HG03520 (cell line): ENCODE results near the gene GORASP2.
"Not testable (repeated sequence)": the region's sequence is repeated elsewhere in the genome, so short reads cannot be mapped to it uniquely, and the experiment has no call there.

ENCODE experiments used
- ATAC-seq: cut with Tn5 transposase; IDR thresholded peaks from one replicate; pipeline ENCODE4 v1.9.1; 2021; ENCODE audit warnings: mild to moderate bottlenecking, moderate library complexity; ENCODE audit not compliant: unreplicated experiment

Gene GORASP2

DNA sequence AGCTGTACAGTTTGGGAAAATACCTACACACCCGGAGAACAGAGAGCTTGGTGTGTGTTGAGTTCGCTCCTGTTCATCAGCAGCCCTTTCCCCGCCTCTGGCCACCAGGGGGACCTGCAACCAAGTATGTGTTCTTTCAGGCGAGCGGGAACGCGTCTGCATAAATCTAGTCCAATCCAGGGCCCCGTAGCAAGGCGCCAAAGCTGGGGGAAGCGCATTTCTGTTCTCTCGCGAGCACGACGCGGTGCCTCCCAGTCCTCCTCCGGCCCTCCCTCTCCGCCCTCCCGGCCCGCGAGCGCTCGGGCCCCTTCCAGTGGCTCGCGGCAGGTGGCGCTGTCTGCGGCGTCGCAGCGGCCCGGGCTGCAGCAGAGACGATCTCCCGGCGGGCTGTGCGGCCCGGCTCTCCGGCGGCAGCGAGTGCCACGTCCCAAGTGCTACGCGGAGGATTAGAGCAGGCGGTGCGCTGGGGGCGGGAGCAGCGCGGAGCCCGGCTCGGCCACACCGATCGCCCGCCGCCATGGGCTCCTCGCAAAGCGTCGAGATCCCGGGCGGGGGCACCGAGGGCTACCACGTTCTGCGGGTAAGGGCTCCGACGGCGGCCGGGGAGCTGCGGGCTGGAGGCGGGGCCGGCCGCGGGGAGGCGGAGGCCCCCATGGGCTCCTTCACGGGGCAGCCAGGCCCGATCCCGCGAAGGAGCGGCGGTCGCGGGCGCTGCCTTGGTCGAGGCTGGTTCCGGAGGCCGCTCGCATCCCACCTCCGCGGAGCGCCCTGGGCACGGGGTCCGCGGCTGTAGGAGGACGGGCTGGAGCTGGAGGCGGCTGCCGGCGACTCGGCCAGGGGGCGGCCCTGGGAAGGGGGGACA is at the start of gene GORASP2:
Gene GORASP2, plus strand, starts transcription at position 430 of the 862 bp plus-strand sequence. Its CDS starts 88 bp downstream, at position 518.
- peak; percentile 92 for ATAC-seq

DNA sequence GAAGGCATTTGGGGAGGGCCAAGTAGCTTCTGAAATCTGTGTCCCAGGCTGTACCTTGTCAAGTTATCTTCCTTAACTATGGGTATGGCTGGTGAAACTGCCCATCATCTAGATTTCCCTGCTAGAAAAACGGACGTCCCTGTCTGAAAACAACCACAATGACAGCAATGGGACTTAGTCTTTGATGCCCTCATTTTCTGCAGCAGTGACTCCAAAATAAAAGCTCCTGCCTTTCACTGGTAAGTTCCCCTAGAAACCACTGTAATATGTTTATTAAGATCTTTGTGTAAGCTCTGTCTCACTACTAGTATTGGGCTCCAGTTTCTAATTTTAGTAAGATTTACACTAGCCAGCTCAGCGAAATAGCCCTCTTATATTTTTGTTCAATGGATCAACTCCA is 47.2 kb upstream of the GORASP2 start:
- no peak for ATAC-seq

DNA sequence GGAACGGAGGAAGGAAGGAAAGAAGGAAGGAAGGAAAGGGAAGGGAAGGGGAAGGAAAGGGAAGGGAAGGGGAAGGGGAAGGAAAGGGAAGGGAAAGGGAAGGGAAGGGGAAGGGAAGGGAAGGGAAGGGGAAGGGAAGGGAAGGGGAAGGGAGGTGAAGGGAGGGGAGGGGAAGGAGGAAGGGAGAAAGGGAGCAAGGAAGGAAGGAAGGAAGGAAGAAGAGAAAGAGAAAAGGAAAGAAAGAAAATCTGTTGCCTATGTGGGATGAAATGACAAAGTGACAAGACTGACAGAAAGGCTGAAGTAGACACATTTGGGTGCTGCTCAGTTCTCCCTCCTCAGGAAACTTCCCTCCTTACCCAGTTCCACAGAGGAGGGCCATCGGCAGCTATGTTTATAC is 46.3 kb upstream of the GORASP2 start:
- no peak for ATAC-seq

DNA sequence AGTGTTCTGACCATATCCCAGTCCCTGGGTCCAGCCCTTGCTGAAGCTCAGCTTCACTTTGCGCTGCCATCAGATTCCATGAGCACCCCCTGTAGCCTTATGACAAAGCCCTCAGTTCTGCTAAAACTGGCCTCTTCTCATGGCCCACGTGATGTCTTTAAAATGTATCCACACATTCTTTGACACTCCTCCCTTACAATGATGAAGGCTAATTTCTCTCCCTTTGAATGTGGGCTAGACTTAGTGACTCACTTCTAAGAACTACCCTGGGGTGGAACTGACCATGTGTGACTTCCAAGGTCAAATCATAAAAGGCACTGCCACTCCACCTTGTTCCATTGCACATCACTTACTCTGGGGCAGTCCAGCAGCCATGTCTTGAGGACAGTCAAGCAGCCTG is 45.4 kb upstream of the GORASP2 start:
- no peak for ATAC-seq

DNA sequence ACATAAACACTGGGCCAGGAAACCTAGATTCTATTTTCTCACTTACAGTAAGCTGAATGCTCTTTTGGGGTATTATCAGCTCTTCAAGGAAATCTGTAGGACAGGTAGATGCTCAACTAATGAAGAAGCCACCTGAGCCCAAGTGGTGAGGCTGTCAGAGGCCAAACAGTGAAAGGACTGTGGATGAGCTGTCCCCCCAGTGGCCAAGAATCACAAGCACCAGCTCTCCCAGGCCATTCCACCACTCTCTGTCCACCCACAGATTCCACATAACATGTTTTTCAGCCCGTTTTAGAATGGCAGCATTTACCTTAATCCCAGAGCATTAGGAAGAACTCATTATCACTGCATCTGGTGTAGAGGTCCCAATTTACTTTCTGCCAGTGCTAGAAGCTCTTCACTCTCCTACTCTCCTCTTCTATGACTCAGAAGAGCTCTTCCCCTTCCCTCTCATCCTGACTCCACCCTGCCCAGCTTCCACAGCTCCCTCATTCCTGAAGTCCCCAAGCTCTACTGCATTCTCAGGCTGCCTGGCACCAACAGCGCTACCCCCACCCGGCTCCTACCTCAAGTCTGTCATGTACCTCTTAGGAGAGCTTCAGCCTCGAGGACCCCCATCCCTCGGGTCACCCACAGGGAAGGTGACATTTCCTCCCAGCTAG is 43.8 kb upstream of the GORASP2 start:
- ATAC-seq = no peak

DNA sequence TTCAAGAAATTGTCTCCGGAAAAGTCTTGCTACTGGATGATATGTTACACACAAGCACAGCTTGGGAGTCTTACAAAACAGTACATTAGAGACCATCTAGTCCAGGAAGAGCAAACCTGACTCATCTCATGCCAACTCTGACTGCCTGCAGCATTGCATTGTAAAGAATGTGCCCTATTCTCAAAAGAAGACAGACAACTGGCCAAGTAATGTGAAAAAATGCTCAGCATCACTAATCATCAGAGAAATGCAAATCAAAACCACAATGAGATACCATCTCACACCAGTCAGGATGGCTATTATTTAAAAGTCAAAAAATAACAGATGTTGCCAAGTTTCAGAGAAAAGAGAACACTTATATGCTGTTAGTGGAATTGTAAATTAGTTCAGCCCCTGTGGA is 42.7 kb upstream of the GORASP2 start:
- ATAC-seq = no peak

DNA sequence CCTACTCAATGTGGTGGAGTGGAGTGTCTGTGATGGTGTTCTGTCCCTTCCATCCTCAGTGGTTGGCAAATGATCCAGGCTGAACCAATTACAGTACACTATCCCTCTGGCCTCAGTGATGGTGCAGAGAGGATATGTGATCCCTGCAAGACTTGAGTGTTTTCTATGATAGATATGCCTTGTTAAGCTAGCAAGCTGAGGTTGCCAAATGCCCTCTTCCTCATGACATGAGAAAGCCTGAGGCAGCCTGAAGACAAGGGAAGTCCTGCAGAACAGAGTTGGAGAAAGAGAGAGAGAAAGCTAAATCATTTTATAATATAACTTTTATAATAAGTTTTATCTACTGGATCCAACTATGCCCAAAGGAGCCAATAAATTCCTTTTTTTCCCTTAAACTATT is 41.6 kb upstream of the GORASP2 start:
- no peak for ATAC-seq

DNA sequence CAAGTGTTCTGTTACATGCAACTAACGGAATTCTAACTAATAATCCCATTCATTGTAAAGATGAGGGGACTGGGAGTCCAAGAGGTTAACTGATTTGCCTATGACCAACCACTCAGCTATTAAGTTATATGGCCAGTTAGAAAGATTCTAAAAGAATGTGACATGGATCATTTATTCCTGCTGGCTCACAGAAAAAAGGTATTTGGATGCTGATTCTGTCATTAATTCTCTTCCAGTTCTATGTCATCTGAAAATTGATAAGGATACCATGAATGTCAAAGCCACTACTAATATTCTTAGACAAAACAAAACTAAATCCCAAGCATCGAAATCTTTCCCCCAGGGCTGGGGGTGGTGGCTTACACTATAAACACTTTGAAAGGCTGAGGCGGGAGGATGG is 41.2 kb upstream of the GORASP2 start:
- no peak for ATAC-seq

DNA sequence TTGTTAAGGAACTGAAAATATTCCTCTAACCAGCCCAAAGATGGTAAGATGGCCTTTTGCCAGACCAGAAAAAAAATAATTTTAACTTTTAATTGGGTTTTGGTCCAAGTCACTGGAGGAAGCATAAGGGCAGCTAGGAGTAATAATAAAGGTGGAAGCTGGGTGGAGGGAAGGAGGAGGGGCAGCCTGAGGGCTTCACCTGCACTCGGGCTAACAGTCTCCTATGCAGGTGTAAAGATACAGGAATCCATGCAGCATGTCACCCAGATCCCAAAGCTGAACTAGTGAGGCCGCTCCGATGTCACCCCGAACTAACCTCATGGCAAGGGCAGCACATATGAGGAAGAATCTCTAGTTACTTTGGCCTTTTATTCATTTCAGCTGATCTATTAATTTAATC is 37.2 kb upstream of the GORASP2 start:
- ATAC-seq = no peak

DNA sequence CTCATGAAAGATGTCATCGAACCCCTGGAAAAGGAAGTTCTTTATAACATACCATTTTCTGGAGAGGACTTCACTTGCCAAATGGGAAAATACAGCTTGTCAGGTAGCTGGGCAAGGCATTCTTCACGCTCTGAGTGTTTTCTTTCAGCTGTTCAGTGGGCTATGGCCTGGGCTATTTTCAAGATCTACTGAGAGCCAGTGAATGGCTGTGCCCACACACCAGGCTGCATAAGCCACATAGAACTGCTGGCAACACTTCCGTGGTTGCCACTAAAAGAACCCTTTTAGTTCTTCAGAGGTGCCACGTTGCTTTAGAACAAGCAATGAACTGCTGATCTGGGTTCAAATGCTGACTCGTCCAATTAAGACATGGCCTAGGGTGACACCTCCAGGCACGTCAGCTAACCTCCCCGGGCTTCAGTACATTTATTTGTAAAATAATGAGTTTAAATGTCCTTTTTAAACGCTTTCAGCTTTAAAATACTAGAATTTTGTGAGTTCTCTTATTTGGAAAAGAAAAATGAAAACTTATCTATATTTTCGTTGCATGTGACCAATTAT is 36.6 kb upstream of the GORASP2 start:
- no peak for ATAC-seq

DNA sequence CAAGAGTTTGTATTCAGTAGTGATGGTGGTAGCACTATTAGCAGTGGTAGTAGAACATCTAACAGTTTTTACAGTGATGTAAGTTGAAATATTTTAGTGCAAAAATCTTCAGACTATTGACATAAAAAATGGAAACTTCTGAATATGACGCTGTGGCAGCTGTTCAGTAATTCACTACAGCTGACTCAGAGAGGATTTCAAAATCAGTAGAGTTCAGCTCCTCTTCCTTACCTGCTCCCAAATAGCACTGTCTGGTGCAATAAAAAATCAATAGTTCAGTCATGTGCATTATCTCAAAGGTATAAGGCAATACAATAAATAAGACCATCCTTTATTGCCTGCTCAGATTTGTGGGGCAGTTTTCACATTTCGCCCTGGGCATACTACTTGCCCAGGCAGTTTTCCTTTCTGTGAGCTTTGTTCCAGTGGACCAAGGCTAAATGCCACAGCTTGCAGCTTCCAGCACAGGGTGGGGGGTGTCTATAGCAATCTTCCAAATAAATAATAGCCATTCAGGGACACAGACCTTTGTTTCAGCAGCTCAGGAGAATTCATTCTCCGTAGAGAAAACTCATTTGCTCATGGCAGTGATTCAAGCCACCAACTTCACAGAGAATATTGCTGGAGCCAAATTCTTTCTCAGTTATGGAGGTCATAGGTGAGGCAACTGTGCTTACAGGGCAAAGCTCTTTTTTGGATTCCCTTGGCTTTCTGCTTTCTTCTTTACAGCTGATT is 33.9 kb upstream of the GORASP2 start:
- ATAC-seq = no peak

DNA sequence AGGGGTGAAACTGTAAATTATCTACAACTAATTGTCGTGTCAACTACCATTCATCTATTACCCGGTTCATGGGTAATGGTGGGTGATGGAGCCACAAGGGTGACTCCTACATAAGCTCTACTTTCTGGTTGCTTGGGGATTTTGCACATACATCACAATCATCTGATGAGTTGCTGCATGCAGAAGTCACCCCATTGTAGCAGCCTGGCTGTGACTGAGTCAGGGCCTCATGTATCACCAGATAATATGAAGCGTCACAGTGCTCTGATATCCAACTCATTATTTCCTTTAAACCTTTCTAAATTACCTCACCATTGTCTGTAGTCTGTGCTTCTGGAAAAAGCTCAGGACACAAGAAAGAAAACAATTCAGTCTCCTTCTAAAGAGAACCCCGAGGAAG is 32.4 kb upstream of the GORASP2 start:
- ATAC-seq = no peak

DNA sequence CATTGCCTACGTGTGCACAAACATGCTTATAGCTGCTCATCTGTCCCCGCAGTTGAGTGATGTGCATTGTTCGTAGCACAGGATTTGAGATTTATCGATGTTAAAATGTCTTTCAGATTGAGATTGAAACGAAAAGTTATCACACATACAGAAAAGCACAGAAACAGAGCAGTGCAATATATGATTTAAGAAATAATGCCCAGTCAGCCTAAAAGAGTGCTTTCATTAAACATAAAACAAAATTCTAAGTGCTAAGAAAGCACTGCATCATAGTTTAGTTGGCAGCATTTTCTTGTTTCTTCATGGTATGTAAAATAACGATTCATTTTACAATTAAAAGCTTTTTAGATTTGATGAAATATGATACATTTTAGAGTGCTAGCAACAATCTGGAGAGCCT is 31.9 kb upstream of the GORASP2 start:
- no peak for ATAC-seq

DNA sequence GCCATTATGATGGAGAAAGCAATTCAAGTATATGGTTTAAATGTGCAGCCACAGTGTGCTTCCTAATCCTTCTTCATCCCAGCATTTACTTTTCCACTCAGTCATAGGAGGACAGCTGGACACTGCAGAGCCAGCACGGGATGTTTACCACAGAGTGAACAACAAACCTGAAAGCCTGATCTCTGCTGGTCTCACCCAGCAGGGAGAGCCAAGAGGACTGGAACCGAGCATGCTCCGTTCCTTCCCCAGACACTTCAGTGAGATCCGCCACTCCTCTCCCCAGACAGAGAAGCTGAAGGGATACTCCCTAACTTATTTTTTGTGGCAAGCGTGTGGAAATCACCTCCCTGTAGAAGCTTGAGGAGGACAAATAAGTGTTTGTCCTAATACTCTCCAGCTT is 23.2 kb upstream of the GORASP2 start:
- ATAC-seq = no peak

DNA sequence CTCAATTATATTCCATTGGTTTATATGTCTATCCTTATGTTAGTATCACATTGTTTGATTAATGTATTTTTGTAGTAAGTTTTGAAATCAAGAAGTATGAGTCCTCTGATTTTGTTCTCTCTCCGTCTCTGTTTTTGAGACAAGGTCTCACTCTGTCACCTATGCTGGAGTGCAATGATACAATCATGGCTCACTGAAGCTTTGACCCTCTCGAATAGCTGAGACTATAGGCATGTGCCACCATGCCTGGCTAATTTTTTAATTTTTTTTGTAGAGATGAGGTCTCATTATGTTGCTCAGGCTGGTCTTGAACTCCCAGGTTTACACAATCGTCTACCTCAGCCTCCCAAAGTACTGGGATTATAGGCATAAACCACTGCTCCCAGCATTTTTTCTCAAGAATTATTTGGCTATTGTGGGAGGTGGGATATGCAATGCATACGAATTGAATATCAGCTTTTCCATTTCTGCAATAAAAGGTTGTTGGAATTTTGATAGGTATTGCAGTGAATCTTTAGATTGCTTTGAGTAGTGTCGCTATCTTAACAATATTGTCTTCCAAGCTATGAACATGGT is 17.7 kb upstream of the GORASP2 start:
- ATAC-seq = no peak

DNA sequence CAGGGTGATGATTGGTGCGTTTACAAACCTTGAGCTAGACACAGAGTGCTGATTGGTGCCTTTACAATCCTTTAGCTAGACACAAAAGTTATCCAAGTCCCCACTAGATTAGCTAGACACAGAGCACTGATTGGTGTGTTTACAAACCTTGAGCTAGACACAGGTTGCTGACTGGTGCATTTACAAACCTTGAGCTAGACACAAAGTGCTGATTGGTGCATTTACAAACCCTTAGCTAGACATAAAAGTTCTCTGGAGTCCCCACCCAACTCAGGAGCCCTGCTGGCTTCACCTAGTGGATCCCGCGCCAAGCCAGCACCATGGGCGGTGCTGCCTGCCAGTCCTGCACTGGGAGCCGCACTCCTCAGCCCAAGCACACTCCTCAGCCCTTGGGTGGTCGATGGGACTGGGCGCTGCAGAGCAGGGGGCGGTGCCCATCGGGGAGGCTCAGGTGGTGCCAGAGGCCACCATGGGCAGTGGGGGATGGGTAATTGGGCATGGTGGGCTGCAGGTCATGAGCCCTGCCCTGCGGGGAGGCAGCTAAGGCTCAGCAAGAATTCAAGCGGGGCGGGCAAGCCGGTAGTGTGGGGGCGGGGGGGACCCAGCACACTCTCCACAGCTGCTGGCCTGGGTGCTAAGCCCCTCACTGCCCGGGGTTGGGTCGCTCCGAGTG is 13.9 kb upstream of the GORASP2 start:
- ATAC-seq = not testable (repeated sequence)

DNA sequence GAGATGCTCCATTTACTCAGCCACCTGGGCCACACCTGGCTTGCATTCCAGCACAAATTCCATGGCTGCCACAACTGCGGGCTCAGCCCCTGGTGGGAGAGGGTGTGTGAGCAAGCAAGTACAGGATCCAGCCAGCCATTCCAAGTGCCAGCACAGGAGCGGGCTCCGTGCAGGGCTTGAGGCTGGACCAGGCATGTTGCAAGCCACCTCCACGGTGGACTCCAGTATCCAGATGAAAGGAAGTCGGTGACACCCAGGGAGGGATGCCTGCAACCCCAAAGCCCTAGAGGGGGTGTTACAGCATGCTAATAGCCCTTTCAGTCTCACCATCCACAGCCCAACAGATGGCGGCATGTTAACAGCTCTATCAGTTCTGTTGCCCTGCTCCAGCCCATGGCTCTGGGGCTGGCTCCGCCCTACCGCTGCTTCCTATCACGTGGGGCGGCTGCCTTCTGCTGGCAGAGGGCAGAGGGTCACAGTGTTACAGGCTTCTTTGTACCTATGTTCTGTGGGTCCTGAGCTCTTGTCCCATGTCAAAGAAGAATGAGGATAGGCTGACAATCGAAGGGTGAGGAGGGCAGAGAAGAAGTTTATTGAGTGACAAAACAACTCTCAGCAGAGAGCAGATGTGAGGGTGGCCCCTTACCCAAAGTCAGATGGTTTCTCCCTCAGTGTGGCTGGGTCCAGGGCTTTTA is 11.7 kb upstream of the GORASP2 start:
- ATAC-seq = no peak

DNA sequence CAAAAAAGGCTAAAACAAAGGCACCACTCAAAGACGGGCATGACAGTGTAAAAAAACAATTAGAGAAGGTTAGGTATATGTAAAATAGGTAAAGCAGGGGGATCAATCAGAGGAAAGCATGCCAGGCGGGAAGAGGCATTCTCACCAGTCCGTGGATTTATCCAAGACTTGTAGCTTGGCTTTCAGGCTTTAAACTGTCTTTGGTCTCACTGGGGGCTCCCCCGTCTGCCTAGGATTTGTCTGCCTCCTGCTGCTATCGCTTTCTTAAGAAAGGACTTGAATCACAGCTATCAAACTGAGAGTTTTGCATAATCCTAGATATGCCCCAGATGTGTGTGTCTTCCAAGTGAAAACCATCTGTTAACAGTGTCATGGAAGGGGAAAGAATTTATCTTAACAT is 11.1 kb upstream of the GORASP2 start:
- no peak for ATAC-seq

DNA sequence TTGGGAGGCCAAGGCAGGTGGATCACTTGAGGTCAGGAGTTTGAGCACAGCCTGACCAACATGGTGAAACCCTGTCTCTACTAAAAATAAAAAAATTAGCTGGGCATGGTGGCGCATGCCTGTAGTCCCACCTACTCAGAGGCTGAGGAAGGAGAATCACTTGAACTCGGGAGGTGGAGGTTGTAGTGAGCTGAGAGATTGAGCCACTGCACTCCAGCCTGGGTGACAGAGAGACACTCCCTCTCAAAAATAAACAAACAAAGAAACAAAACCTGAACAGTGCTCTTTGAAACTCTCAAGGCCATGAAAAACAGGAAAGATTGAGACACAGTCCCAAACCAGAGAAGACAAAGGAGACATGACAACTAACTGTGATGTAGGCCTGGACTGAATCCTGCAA is 7.2 kb upstream of the GORASP2 start:
- ATAC-seq = not testable (repeated sequence)
